Naive B cell (primary cell): ENCODE measurements around the gene SUN1. TPM values are rescaled to one million over a fixed set of nuclear protein-coding genes. Genes with fewer than 3 reads are reported as not detected.
"Not testable (repeated sequence)": the region's sequence is repeated elsewhere in the genome, so short reads cannot be mapped to it uniquely, and the experiment has no call there.

Experiments
- ATAC-seq, 2 donors: fragments of 150-1000 bp; cut with Tn5 transposase; 2 replicates each; pipeline ENCODE4 v1.10.0; 2021; ENCODE audit warnings: low read depth in 2 of 2, mild to moderate bottlenecking in 2 of 2, moderate library complexity in 2 of 2
- DNase-seq: peaks from one replicate; pipeline ENCODE4 v3.0.0; 2022
- H3K27ac Mint-ChIP-seq, 6 donors: one replicate each; pipeline ENCODE4 v1.8.0; 2020 to 2022; ENCODE audit warnings: mild to moderate bottlenecking in 6 of 6, mixed read lengths in 6 of 6, moderate library complexity in 5 of 6, inconsistent platforms in 2 of 6
- H3K27me3 Mint-ChIP-seq, 3 donors: one replicate each; pipeline ENCODE4 v1.8.0; 2021 to 2022; ENCODE audit warnings: mixed read lengths in 3 of 3, mild to moderate bottlenecking in 1 of 3
- H3K36me3 Mint-ChIP-seq, 2 donors: one replicate each; pipeline ENCODE4 v1.8.0; 2020 to 2022; ENCODE audit warnings: mixed read lengths in 2 of 2, inconsistent platforms in 1 of 2, mild to moderate bottlenecking in 1 of 2
- H3K4me1 Mint-ChIP-seq, 3 donors: one replicate each; pipeline ENCODE4 v1.8.0; 2020 to 2022; ENCODE audit warnings: mixed read lengths in 3 of 3, inconsistent platforms in 1 of 3, mild to moderate bottlenecking in 1 of 3, moderate library complexity in 1 of 3
- H3K4me3 Mint-ChIP-seq, 8 donors: one replicate each; pipeline ENCODE4 v1.8.0; 2020 to 2022; ENCODE audit warnings: mild to moderate bottlenecking in 8 of 8, mixed read lengths in 8 of 8, moderate library complexity in 8 of 8, inconsistent platforms in 2 of 8
- H3K9me3 Mint-ChIP-seq, 7 donors: one replicate each; pipeline ENCODE4 v1.8.0; 2020 to 2022; ENCODE audit warnings: mixed read lengths in 7 of 7, mild to moderate bottlenecking in 5 of 7, inconsistent platforms in 2 of 7, moderate library complexity in 1 of 7
- polyA plus RNA-seq, 6 donors: library from polyadenylated mRNA; unstranded; fragments of 300-500 nt; fragmentation: Illumina TruSeq; gene quantifications; one replicate each; pipeline ENCODE4 v1.2.3, GENCODE V29; 2021; ENCODE audit warnings: low read depth in 6 of 6

The SUN1 gene
- 10 to 100 TPM; 38.9 to 93.6 (median 45.5) TPM for polyA plus RNA-seq

- no peak for DNase-seq
- peaks cover 0 to 6% of the 10 kb centered on the region in 2 donors for H3K36me3 Mint-ChIP-seq
- H3K27me3 Mint-ChIP-seq: no peaks in the 10 kb centered on the region
These were observed at the start of gene SUN1 for GRCh38 chr7:832167-832967. TSS of gene SUN1 (plus strand) at chr7:832476. CDS start at chr7:832525, 49 bp downstream.

GRCh38 chr7:782718-783449 lies 49.4 kb upstream of the SUN1 start:
- Mint-ChIP-seq H3K9me3 (no peaks in the 10 kb centered on the region), H3K4me1 (peaks cover 0 to 4% (median 0%) of the 10 kb centered on the region in 3 donors), H3K36me3 (no peaks in the 10 kb centered on the region), H3K27ac (no peak overlapping the region), H3K4me3 (no peak overlapping the region), H3K27me3 (no peaks in the 10 kb centered on the region)
- ATAC-seq: no peak
- DNase-seq: no peak

More at GRCh38 chr7:832167-832967, at the start of gene SUN1:
- Mint-ChIP-seq H3K27ac (peak within 1 kb of the TSS; percentile 63 to 92 (median 80)), H3K9me3 (no peaks in the 10 kb centered on the region), H3K4me3 (peak within 1 kb of the TSS; percentile 47 to 76 (median 62)), H3K4me1 (peaks cover 38 to 67% (median 58%) of the 10 kb centered on the region in 3 donors)
- ATAC-seq: peak; percentile 60 to 73

GRCh38 chr7:783556-784490 lies 48.5 kb upstream of the SUN1 start:
- no peak for ATAC-seq
- Mint-ChIP-seq H3K9me3 (peaks cover 0 to 3% (median 0%) of the 10 kb centered on the region in 7 donors), H3K4me3 (no peak overlapping the region), H3K27me3 (no peaks in the 10 kb centered on the region), H3K27ac (peak overlapping the region in 1 of 6 donors; percentile 84), H3K36me3 (no peaks in the 10 kb centered on the region), H3K4me1 (peaks cover 0 to 4% (median 0%) of the 10 kb centered on the region in 3 donors)
- no peak for DNase-seq

- no peaks in the 10 kb centered on the region for H3K36me3 Mint-ChIP-seq
- no peak overlapping the region for H3K4me3 Mint-ChIP-seq
- H3K9me3 Mint-ChIP-seq: peaks cover 0 to 3% (median 0%) of the 10 kb centered on the region in 7 donors
- DNase-seq (no peak), ATAC-seq (no peak)
- H3K27ac Mint-ChIP-seq: peak overlapping the region in 1 of 6 donors; percentile 61
- H3K27me3 Mint-ChIP-seq: no peaks in the 10 kb centered on the region
- peaks cover 0 to 4% (median 0%) of the 10 kb centered on the region in 3 donors for H3K4me1 Mint-ChIP-seq
These were observed 47.3 kb upstream of the SUN1 start for GRCh38 chr7:784971-785370.

GRCh38 chr7:785416-785815 lies 46.9 kb upstream of the SUN1 start:
- no peaks in the 10 kb centered on the region for H3K27me3 Mint-ChIP-seq
- peak overlapping the region in 2 of 6 donors; percentile 61 to 74 for H3K27ac Mint-ChIP-seq
- DNase-seq (no peak), ATAC-seq (no peak)
- peaks cover 0 to 4% (median 0%) of the 10 kb centered on the region in 3 donors for H3K4me1 Mint-ChIP-seq
- H3K36me3 Mint-ChIP-seq: no peaks in the 10 kb centered on the region
- no peak overlapping the region for H3K4me3 Mint-ChIP-seq
- peaks cover 0 to 3% (median 0%) of the 10 kb centered on the region in 7 donors for H3K9me3 Mint-ChIP-seq

GRCh38 chr7:786472-787255 lies 45.6 kb upstream of the SUN1 start:
- Mint-ChIP-seq H3K27me3 (no peaks in the 10 kb centered on the region), H3K36me3 (no peaks in the 10 kb centered on the region), H3K4me1 (peaks cover 0 to 4% (median 0%) of the 10 kb centered on the region in 3 donors), H3K4me3 (no peak overlapping the region), H3K27ac (peak overlapping the region in 1 of 6 donors; percentile 63), H3K9me3 (peaks cover 0 to 3% (median 0%) of the 10 kb centered on the region in 7 donors)
- ATAC-seq (peak; percentile 74 to 84), DNase-seq (peak; percentile 50)

- no peaks in the 10 kb centered on the region for H3K36me3 Mint-ChIP-seq
- no peak for ATAC-seq
- H3K4me3 Mint-ChIP-seq: no peak overlapping the region
- peaks cover 0 to 3% (median 0%) of the 10 kb centered on the region in 7 donors for H3K9me3 Mint-ChIP-seq
- peaks cover 0 to 4% (median 0%) of the 10 kb centered on the region in 3 donors for H3K4me1 Mint-ChIP-seq
- no peaks in the 10 kb centered on the region for H3K27me3 Mint-ChIP-seq
- DNase-seq: no peak
- H3K27ac Mint-ChIP-seq: no peak overlapping the region
These were observed 44.7 kb upstream of the SUN1 start for GRCh38 chr7:787332-788240.

GRCh38 chr7:791519-791918 lies 40.8 kb upstream of the SUN1 start:
- no peaks in the 10 kb centered on the region for H3K36me3 Mint-ChIP-seq
- ATAC-seq (no peak), DNase-seq (no peak)
- H3K27me3 Mint-ChIP-seq: no peaks in the 10 kb centered on the region
- peaks cover 0 to 3% (median 0%) of the 10 kb centered on the region in 7 donors for H3K9me3 Mint-ChIP-seq
- no peak overlapping the region for H3K4me3 Mint-ChIP-seq
- H3K4me1 Mint-ChIP-seq: peaks cover 0 to under 1% (median 0%) of the 10 kb centered on the region in 3 donors
- no peak overlapping the region for H3K27ac Mint-ChIP-seq

- Mint-ChIP-seq H3K27me3 (no peaks in the 10 kb centered on the region), H3K27ac (no peak overlapping the region), H3K9me3 (peaks cover 0 to 3% (median 0%) of the 10 kb centered on the region in 7 donors), H3K4me1 (no peaks in the 10 kb centered on the region), H3K36me3 (no peaks in the 10 kb centered on the region), H3K4me3 (no peak overlapping the region)
- DNase-seq (no peak), ATAC-seq (no peak)
These were observed 38.1 kb upstream of the SUN1 start for GRCh38 chr7:794207-794606.

GRCh38 chr7:794671-795329 lies 37.5 kb upstream of the SUN1 start:
- Mint-ChIP-seq H3K27ac (no peak overlapping the region), H3K4me1 (no peaks in the 10 kb centered on the region)

GRCh38 chr7:796434-797169 lies 35.7 kb upstream of the SUN1 start:
- not testable (repeated sequence) for H3K4me1 Mint-ChIP-seq, DNase-seq, H3K27ac Mint-ChIP-seq, H3K9me3 Mint-ChIP-seq, H3K4me3 Mint-ChIP-seq, H3K36me3 Mint-ChIP-seq, H3K27me3 Mint-ChIP-seq, ATAC-seq

More at GRCh38 chr7:794671-795329, 37.5 kb upstream of the SUN1 start:
- no peak for DNase-seq
- H3K27me3 Mint-ChIP-seq: no peaks in the 10 kb centered on the region
- H3K9me3 Mint-ChIP-seq: no peaks in the 10 kb centered on the region
- ATAC-seq: no peak
- H3K4me3 Mint-ChIP-seq: no peak overlapping the region
- no peaks in the 10 kb centered on the region for H3K36me3 Mint-ChIP-seq
